H9 (cell line): Measurements from ENCODE around the gene SCUBE1. TPM values are rescaled to one million over a fixed set of nuclear protein-coding genes. Genes with fewer than 3 reads are reported as not detected.

Source experiments
- DNase-seq: peaks from one replicate; pipeline ENCODE4 v3.0.0-alpha.2; 2017
- H2AFZ ChIP-seq: one replicate; pipeline ENCODE4 v1.6.1; 2013; ENCODE audit warnings: mild to moderate bottlenecking, low read length, control low read depth, moderate library complexity
- H2AK5ac ChIP-seq: 2 replicates; pipeline ENCODE4 v1.6.1; 2013; ENCODE audit warnings: low read length, control low read depth, mixed read lengths; ENCODE audit not compliant: insufficient read length
- H2BK120ac ChIP-seq: one replicate; pipeline ENCODE4 v1.6.1; 2013; ENCODE audit warnings: low read depth, mild to moderate bottlenecking, low read length, control low read depth, inconsistent platforms; ENCODE audit not compliant: poor library complexity, severe bottlenecking
- H2BK12ac ChIP-seq: 2 replicates; pipeline ENCODE4 v1.6.1; 2013; ENCODE audit warnings: low read length, control low read depth, mixed read lengths, low read depth; ENCODE audit not compliant: insufficient read length
- H2BK15ac ChIP-seq: 2 replicates; pipeline ENCODE4 v1.6.1; 2013; ENCODE audit warnings: low read depth, low read length, control low read depth
- H2BK20ac ChIP-seq: one replicate; pipeline ENCODE4 v1.6.1; 2013; ENCODE audit warnings: low read depth, mild to moderate bottlenecking, low read length, control low read depth, inconsistent platforms; ENCODE audit not compliant: poor library complexity, severe bottlenecking
- H2BK5ac ChIP-seq: 2 replicates; pipeline ENCODE4 v1.6.1; 2013; ENCODE audit warnings: low read length, control low read depth, mixed read lengths; ENCODE audit not compliant: insufficient read length
- H3K14ac ChIP-seq: 2 replicates; pipeline ENCODE4 v1.6.1; 2013; ENCODE audit warnings: low read length, control low read depth; ENCODE audit not compliant: insufficient read depth
- H3K18ac ChIP-seq: 2 replicates; pipeline ENCODE4 v1.6.1; 2013; ENCODE audit warnings: low read depth, mild to moderate bottlenecking, mixed read lengths, low read length, control low read depth; ENCODE audit not compliant: insufficient read length
- H3K23ac ChIP-seq: 2 replicates; pipeline ENCODE4 v1.6.1; 2013; ENCODE audit warnings: low read length, control low read depth, mixed read lengths, low read depth; ENCODE audit not compliant: insufficient read length
- H3K23me2 ChIP-seq: 2 replicates; pipeline ENCODE4 v1.6.1; 2013; ENCODE audit warnings: low read depth, mild to moderate bottlenecking, mixed read lengths, low read length, control low read depth; ENCODE audit not compliant: insufficient read length, poor library complexity, severe bottlenecking
- H3K27ac ChIP-seq: 2 replicates; pipeline ENCODE4 v1.5.1; 2013; ENCODE audit warnings: low read length, control low read depth, mixed read lengths, low read depth; ENCODE audit not compliant: insufficient read length
- H3K27me3 ChIP-seq: 2 replicates; pipeline ENCODE4 v1.6.1; 2013; ENCODE audit warnings: low read length, control low read depth, inconsistent platforms; ENCODE audit not compliant: insufficient read depth
- H3K4ac ChIP-seq: 2 replicates; pipeline ENCODE4 v1.6.1; 2013; ENCODE audit warnings: low read depth, mild to moderate bottlenecking, control low read depth, inconsistent platforms, low read length, moderate library complexity
- H3K4me1 ChIP-seq: 2 replicates; pipeline ENCODE4 v1.6.1; 2013; ENCODE audit warnings: low read length, control low read depth, inconsistent platforms; ENCODE audit not compliant: insufficient read depth
- H3K4me2 ChIP-seq: 2 replicates; pipeline ENCODE4 v1.6.1; 2013; ENCODE audit warnings: low read length, control low read depth, mixed read lengths; ENCODE audit not compliant: insufficient read length, insufficient read depth
- H3K56ac ChIP-seq: 2 replicates; pipeline ENCODE4 v1.6.1; 2013; ENCODE audit warnings: low read depth, mild to moderate bottlenecking, mixed read lengths, low read length, control low read depth; ENCODE audit not compliant: insufficient read length
- H3K79me1 ChIP-seq: 2 replicates; pipeline ENCODE4 v1.6.1; 2013; ENCODE audit warnings: low read depth, mild to moderate bottlenecking, moderate library complexity, low read length, control low read depth, inconsistent platforms; ENCODE audit not compliant: insufficient read depth, poor library complexity, severe bottlenecking
- H3K79me2 ChIP-seq: 2 replicates; pipeline ENCODE4 v1.6.1; 2013; ENCODE audit warnings: low read length, control low read depth, inconsistent platforms; ENCODE audit not compliant: insufficient read depth
- H3K9ac ChIP-seq: 2 replicates; pipeline ENCODE4 v1.6.1; 2013; ENCODE audit warnings: low read length, control low read depth, mixed read lengths; ENCODE audit not compliant: insufficient read length; ENCODE audit errors: extremely low read depth
- H3K9me3 ChIP-seq: one replicate; pipeline ENCODE4 v1.6.1; 2013; ENCODE audit warnings: low read depth, low read length, inconsistent platforms; ENCODE audit not compliant: control insufficient read depth
- H3T11ph ChIP-seq: one replicate; pipeline ENCODE4 v1.6.1; 2013; ENCODE audit warnings: mild to moderate bottlenecking, low read length, control low read depth, inconsistent platforms
- H4K20me1 ChIP-seq: one replicate; pipeline ENCODE4 v1.6.1; 2013; ENCODE audit not compliant: control insufficient read depth, insufficient read length, insufficient read depth
- H4K5ac ChIP-seq: 2 replicates; pipeline ENCODE4 v1.6.1; 2013; ENCODE audit warnings: low read depth, mild to moderate bottlenecking, mixed read lengths, low read length, control low read depth; ENCODE audit not compliant: insufficient read length
- H4K8ac ChIP-seq: replicated peaks from 2 replicates; pipeline ENCODE4 v1.6.1; 2013; ENCODE audit warnings: low read length, control low read depth, mixed read lengths, low read depth; ENCODE audit not compliant: insufficient read length
- H4K91ac ChIP-seq: 2 replicates; pipeline ENCODE4 v1.6.1; 2013; ENCODE audit warnings: low read depth, mild to moderate bottlenecking, moderate library complexity, mixed read lengths, low read length, control low read depth; ENCODE audit not compliant: insufficient read length
- H3K27ac Mint-ChIP-seq, 3 experiments: 2 replicates in 2 of 3; 3 replicates in 1 of 3; pipeline ENCODE4 v1.8.0; 2020 to 2021; ENCODE audit warnings: mixed read lengths in 3 of 3, mild to moderate bottlenecking in 1 of 3, moderate library complexity in 1 of 3
- H3K27me3 Mint-ChIP-seq: 2 replicates; pipeline ENCODE4 v1.8.0; 2021; ENCODE audit warnings: low read depth, mild to moderate bottlenecking, moderate library complexity, mixed read lengths
- H3K36me3 Mint-ChIP-seq, 3 experiments: 2 replicates in 2 of 3; 3 replicates in 1 of 3; pipeline ENCODE4 v1.8.0; 2020 to 2021; ENCODE audit warnings: low read depth in 3 of 3, mixed read lengths in 3 of 3; ENCODE audit not compliant: insufficient read depth in 1 of 3
- H3K4me1 Mint-ChIP-seq, 2 experiments: 2 replicates each; pipeline ENCODE4 v1.8.0; 2020; ENCODE audit warnings: mixed read lengths in 2 of 2
- H3K4me3 Mint-ChIP-seq, 2 experiments: 2 replicates in 1 of 2; 3 replicates in 1 of 2; pipeline ENCODE4 v1.8.0; 2020 to 2021; ENCODE audit warnings: mild to moderate bottlenecking in 2 of 2, mixed read lengths in 2 of 2, moderate library complexity in 1 of 2
- H3K9me3 Mint-ChIP-seq, 2 experiments: 2 replicates in 1 of 2; 3 replicates in 1 of 2; pipeline ENCODE4 v1.8.0; 2020; ENCODE audit warnings: mild to moderate bottlenecking in 2 of 2, mixed read lengths in 2 of 2, moderate library complexity in 1 of 2
- WGBS: extraction: QIAGEN DNeasy Blood & Tissue Kit; methylation state at CpG from one replicate; pipeline ENCODE4 v1.1.7; 2013; ENCODE audit warnings: missing lambda C conversion rate, low lambda C conversion rate, mixed read lengths; ENCODE audit not compliant: insufficient read length; ENCODE audit errors: extremely low coverage; 5-methylcytosine and 5-hydroxymethylcytosine counted together
- total RNA-seq: library from RNA; stranded (reverse); gene quantifications from 2 replicates; pipeline ENCODE4 v1.2.1, GENCODE V29; 2021
- TF ChIP-seq, protein P1 (sequence below): fragments of 200-600 bp; sonication (generic); conservative IDR thresholded peaks from 3 replicates; pipeline ENCODE4 v1.8.0; 2021; ENCODE audit warnings: antibody characterized with exemption, mild to moderate bottlenecking

SCUBE1 gene
- total RNA-seq, 1 experiment from 2014 or later, result 1.2 TPM

DNA sequence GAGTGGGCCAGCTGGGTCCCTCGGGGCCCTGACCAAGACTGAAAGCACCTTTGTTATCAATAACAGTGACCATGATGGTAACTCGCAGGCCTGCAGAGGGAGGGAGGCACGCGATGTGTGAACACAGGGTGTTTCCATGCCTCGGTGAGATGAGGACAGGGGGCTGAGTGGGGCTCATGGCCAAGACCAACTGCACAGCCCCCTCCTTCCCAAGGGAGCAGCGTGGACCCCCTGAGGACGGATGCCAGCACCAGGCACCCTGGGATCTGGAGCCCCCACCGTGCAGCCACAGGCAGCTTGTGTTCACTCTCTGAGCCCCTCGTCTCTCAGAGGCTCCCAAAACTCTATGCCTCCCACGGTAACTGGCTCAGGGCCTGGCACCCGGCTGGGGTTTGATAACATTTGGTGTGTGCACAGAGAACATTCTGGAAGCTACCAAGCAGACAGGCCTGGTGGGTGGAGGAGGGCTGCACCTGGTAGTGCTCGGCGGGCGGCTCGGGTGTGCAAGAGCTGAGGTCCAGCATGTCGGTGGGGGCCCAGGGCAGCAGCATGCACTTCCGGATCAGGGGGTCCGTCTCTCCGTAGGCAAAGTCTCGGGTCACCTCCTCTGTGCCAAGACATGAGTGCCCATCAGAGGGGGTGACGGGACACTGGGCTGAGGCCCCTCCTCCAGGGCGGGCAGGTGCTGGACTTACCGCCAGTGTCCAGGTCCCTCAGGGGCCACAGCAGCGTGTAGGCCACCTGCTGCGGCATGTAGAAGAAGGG, 163.8 kb downstream of the SCUBE1 start:
- Histone ChIP-seq H4K91ac (no peak overlapping the region), H3K4ac (no peak overlapping the region), H3K4me2 (no peak overlapping the region), H2AFZ (no peak overlapping the region), H3K23ac (no peak overlapping the region), H3K14ac (no peak overlapping the region; the same call in 1 of the 2 replicates), H3K56ac (no peak overlapping the region), H4K20me1 (no peaks in the 10 kb centered on the region), H3K18ac (no peak overlapping the region), H2BK120ac (no peak overlapping the region), H4K5ac (no peak overlapping the region), H2AK5ac (no peak overlapping the region), H3K23me2 (no peaks in the 10 kb centered on the region), H3K79me2 (peaks cover 3% of the 10 kb centered on the region), H3K27me3 (no peaks in the 10 kb centered on the region), H3K79me1 (no peaks in the 10 kb centered on the region), H2BK15ac (no peak overlapping the region), H3K9ac (no peak overlapping the region), H3K4me1 (no peaks in the 10 kb centered on the region), H4K8ac (no peak overlapping the region), H2BK12ac (no peak overlapping the region), H3T11ph (no peak overlapping the region), H3K9me3 (no peaks in the 10 kb centered on the region), H2BK5ac (no peak overlapping the region), H2BK20ac (no peak overlapping the region), H3K27ac (no peak overlapping the region)
- H3K4me1 Mint-ChIP-seq, result peaks cover 5% of the 10 kb centered on the region in 2 experiments; a peak in 3 of 4 replicates
- TF ChIP-seq, protein P1, sequence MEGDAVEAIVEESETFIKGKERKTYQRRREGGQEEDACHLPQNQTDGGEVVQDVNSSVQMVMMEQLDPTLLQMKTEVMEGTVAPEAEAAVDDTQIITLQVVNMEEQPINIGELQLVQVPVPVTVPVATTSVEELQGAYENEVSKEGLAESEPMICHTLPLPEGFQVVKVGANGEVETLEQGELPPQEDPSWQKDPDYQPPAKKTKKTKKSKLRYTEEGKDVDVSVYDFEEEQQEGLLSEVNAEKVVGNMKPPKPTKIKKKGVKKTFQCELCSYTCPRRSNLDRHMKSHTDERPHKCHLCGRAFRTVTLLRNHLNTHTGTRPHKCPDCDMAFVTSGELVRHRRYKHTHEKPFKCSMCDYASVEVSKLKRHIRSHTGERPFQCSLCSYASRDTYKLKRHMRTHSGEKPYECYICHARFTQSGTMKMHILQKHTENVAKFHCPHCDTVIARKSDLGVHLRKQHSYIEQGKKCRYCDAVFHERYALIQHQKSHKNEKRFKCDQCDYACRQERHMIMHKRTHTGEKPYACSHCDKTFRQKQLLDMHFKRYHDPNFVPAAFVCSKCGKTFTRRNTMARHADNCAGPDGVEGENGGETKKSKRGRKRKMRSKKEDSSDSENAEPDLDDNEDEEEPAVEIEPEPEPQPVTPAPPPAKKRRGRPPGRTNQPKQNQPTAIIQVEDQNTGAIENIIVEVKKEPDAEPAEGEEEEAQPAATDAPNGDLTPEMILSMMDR, result no peak
- no peak overlapping the region for H3K4me3 Mint-ChIP-seq
- no peak overlapping the region for H3K27ac Mint-ChIP-seq
- H3K27me3 Mint-ChIP-seq, result no peaks in the 10 kb centered on the region
- H3K9me3 Mint-ChIP-seq, result no peaks in the 10 kb centered on the region
- peaks cover 34 to 64% (median 55%) of the 10 kb centered on the region in 3 experiments for H3K36me3 Mint-ChIP-seq
- WGBS, result no CpG with 5 or more reads among the region's 25 CpGs
- DNase-seq, result no peak
